Measurements from ENCODE around the gene TFPI2.
"Not testable (repeated sequence)": the region's sequence is repeated elsewhere in the genome, so short reads cannot be mapped to it uniquely, and the experiment has no call there.

Gene TFPI2

DNA sequence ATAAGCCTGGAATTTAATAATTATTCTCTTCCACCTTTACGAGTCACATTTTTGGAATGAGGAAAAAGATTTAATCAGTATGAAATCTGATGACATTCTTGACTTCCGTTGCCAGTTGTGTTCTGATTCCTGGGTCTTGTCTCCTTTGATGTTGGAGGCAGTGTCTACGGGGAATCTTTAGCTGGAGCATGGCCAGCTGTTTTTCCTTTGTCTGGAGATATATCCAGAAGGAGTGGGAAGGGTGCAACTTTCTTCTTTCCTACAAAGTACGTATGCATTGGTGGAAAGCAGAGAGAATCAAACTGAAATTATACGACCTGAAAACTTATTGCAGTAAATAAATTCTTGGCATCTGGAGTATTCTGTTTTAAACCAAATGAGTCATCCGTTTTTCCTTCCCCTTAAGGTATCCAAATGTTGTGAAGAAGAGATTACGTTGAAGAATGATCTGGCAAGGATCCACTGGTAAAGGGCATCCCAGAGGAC lies 24.1 kb upstream of the TFPI2 start:
- TF ChIP-seq ZFX (IDR thresholded peaks at IDR 0.05; ENCODE audit: borderline replicate concordance) = no peak
- TF ChIP-seq, protein P1, sequence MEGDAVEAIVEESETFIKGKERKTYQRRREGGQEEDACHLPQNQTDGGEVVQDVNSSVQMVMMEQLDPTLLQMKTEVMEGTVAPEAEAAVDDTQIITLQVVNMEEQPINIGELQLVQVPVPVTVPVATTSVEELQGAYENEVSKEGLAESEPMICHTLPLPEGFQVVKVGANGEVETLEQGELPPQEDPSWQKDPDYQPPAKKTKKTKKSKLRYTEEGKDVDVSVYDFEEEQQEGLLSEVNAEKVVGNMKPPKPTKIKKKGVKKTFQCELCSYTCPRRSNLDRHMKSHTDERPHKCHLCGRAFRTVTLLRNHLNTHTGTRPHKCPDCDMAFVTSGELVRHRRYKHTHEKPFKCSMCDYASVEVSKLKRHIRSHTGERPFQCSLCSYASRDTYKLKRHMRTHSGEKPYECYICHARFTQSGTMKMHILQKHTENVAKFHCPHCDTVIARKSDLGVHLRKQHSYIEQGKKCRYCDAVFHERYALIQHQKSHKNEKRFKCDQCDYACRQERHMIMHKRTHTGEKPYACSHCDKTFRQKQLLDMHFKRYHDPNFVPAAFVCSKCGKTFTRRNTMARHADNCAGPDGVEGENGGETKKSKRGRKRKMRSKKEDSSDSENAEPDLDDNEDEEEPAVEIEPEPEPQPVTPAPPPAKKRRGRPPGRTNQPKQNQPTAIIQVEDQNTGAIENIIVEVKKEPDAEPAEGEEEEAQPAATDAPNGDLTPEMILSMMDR (IDR thresholded peaks at IDR 0.05) = no peak
- no peak overlapping the region for H3K27ac ChIP-seq

DNA sequence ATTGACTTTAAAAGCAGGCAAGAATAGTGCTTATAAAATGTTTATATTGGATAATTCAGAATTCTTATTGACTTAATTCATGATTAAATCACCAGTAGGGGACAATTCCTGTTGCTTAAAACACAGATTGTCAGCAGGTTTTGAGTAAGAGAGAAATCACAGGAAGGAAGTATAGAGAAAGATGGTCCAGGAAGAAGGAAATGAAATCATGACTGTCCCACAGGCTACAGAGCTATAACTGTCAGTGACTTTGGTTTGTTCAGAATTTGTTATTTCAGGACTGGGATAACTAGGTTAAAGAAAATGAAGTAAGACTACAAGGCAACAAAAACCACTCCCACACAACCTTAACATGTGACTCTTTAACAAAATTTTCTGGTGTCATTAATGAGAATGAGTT lies 22.6 kb upstream of the TFPI2 start:
- H3K27ac ChIP-seq = no peak overlapping the region
- TF ChIP-seq ZFX (IDR thresholded peaks at IDR 0.05; ENCODE audit: borderline replicate concordance) = no peak
- TF ChIP-seq, protein P1 (IDR thresholded peaks at IDR 0.05) = no peak

DNA sequence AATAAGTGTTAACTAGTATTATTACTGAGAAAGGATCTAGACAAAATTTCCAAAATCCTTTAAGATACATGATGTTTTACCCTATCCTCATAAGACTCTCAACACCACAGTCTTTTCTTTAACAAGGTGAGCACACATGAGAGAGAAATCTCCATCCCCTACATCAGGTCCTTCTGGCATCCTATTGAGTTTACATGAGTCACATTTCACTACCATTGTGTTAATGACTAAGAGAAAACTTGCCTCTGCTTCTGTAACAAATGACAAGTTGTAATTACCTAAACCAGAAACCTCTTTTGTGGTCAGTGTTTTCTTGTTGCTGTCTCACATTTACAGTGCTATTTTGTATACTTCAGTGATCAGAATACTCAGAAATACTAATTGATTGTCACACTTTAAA lies 21.1 kb upstream of the TFPI2 start:
- H3K27ac ChIP-seq = not testable (repeated sequence)

DNA sequence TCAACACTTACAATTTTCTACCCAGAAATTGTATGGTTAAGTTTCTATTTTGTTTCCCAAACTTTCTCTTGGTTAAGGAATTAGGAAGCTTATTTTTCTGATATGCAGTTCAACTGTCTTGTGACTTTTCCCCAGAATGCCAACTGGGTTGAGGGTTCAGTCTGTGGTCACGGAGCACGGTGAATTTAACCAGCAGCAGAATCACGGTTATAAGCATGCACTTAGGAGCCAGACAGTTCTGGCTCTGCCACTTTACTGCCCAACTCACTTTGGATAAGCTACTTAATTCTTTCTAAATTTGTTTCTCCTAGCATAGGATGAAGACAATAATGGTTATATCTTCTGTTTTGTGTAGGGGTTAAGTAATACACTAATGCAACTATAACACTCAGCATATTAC lies 20.7 kb upstream of the TFPI2 start:
- not testable (repeated sequence) for H3K27ac ChIP-seq

DNA sequence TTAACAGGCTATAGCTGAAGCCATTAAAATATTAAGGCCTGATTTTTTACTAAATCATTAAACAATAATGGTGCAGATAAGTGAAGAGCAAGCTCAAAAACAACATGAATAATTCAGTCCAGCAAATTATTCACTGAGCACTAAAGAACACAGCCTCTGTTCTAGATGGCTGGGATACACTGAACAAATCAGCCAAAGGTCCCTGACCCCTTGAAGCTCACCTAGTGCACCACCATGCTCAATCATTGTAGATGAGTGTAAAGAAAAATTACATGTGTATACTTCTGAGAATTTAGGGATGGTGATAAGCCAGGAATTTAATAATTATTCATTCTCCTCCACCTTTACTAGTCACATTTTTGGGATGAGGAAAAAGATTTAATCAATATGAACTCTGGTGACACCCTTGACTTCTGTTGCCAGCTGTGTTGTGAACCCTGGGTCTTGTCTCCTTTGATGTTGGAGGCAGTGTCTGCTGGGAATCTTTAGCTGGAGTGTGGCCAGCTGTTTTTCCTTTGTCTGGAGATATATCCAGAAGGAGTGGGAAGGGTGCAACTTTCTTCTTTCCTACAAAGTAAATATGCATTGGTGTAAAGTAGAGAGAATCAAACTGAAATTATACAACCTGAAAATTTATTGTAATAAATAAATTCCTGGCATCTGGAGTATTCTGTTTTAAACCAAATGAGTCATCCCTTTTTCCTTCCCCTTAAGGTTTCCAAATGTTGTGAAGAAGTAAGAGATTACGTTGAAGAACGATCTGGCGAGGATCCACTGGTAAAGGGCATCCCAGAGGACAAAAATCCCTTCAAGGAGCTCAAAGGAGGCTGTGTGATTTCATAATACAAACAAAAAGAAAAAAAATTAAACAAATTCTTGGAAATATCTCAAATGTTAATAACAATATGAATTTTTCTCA lies 19.8 kb upstream of the TFPI2 start:
- H3K27ac ChIP-seq = no peak overlapping the region
- no peak for TF ChIP-seq ZFX (IDR thresholded peaks at IDR 0.05; ENCODE audit: borderline replicate concordance)
- TF ChIP-seq, protein P1 (IDR thresholded peaks at IDR 0.05) = no peak

DNA sequence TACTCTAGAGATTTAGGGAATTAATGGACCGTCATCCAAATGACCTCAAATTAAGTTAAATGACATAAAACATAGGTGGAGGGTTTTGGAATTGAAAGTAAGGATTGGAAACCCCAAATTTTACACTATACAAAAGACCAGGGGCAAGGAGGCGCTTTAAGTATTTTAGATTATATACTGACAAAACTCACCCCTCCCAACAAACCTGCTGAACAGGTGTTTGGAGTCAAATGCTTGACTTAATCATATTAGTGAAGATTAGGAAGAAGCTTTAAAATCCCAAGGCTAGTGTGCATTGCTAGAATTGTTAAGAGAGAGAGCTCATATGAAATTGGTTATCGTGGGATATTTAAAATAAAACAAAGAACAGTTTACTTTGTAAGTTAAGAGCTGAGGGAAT lies 15.7 kb upstream of the TFPI2 start, which contains the start of gene GNGT1:
Gene GNGT1 (plus strand): TSS at position 301 of the 400 bp plus-strand sequence. CDS start 180 bp downstream, outside the sequence.
- H3K27ac ChIP-seq = no peak within 1 kb of the TSS
- TF ChIP-seq ZFX (IDR thresholded peaks at IDR 0.05; ENCODE audit: borderline replicate concordance) = no peak
- TF ChIP-seq, protein P1 (IDR thresholded peaks at IDR 0.05) = no peak

DNA sequence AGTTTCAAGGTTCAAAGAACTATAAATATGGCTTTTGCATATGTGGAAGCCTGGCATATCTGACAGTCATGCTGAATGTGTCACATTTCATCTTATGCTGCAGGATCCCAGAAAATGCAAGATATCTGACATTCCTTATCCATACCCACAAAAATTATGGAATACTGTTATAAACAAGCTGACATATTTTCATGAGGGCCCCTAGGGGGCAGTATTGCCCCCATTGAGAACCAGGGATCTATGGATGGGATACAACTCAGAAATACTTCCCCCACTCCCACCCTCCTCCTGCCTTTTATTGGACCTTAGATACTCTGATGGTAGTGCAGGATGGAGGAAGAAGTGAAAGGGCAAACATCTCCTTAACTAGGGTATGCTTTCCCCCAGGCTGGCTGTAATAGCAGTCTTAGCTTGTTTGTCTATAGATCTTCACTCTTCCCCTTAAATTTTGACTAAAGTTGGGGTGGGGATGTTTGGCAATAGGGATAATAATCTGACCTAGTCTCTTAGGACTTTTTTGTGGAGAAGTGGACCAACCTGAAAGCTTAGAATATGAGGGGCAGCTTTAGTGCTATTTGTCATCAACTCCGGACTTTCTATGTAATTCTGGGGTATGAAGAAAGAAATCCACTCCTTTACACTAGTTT lies 12.3 kb upstream of the TFPI2 start:
- TF ChIP-seq, protein P1 (IDR thresholded peaks at IDR 0.05) = peak; percentile 96
- no peak for TF ChIP-seq ZFX (IDR thresholded peaks at IDR 0.05; ENCODE audit: borderline replicate concordance)
- H3K27ac ChIP-seq = no peak overlapping the region

DNA sequence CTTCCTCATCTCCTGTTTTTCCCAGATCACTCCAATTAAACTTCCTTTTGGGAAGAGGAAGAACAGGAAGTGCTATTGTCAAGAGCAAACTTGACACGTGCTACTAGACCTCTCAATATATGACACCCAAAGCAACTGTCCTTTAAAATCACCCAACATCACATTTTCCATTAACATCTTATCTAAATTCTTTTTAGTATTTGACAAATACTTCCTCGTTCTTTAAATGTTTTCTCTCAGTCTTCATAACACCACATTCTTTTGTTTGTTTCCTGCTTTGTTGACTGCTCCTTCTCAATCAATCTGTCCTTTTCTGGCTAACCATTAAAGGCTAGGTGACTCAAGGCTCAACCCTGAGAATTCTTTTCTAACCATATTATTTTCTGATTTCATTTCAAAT lies 7.1 kb upstream of the TFPI2 start:
- TF ChIP-seq, protein P1 (IDR thresholded peaks at IDR 0.05) = no peak
- no peak for TF ChIP-seq ZFX (IDR thresholded peaks at IDR 0.05; ENCODE audit: borderline replicate concordance)
- H3K27ac ChIP-seq = no peak overlapping the region
